HEK293 (cell line): ENCODE results near the gene MTA3.

Source experiments
- CTCF ChIA-PET: fragments of 350-600 bp; formaldehyde crosslinking; extraction: SDS; loops from one replicate; lab custom pipeline; 2021; ENCODE audit warnings: antibody characterized with exemption; lab: Yijun Ruan, JAX
- POLR2A ChIA-PET: fragments of 300-600 bp; formaldehyde crosslinking; extraction: SDS; loops from one replicate; lab custom pipeline; 2020; ENCODE audit warnings: antibody characterized with exemption, inconsistent platforms; lab: Yijun Ruan, JAX
- H3K27ac ChIP-seq: fragments of 200-500 bp; sonication (Bioruptor generic); 2 replicates; pipeline ENCODE4 v1.5.1; 2014; ENCODE audit warnings: low read depth, low read length, control low read depth, inconsistent platforms; ENCODE audit errors: extremely low read depth
- H3K36me3 ChIP-seq, 2 experiments: fragments of 200-500 bp in 1 of 2; sonication (Bioruptor generic) in 1 of 2; 1 replicate in 1 of 2; 2 replicates in 1 of 2; pipeline ENCODE4 v1.5.1; 2014 to 2017; ENCODE audit warnings: inconsistent platforms in 2 of 2, low read length in 2 of 2; ENCODE audit not compliant: control insufficient read depth in 2 of 2, insufficient read depth in 1 of 2
- H3K4me1 ChIP-seq: fragments of 200-500 bp; sonication (Bioruptor generic); 2 replicates; pipeline ENCODE4 v1.5.1; 2014; ENCODE audit warnings: mild to moderate bottlenecking, low read length, inconsistent platforms; ENCODE audit not compliant: control insufficient read depth, insufficient read depth
- H3K4me3 ChIP-seq: 2 replicates; pipeline ENCODE4 v1.5.1; 2011; ENCODE audit warnings: low read depth, mild to moderate bottlenecking, control low read depth, low read length, moderate library complexity
- H3K9me3 ChIP-seq: fragments of 200-500 bp; sonication (Bioruptor generic); 2 replicates; pipeline ENCODE4 v1.5.1; 2014; ENCODE audit warnings: low read depth, low read length, inconsistent platforms; ENCODE audit not compliant: control insufficient read depth, insufficient read depth
- ATF2 ChIP-seq: fragments of 450-650 bp; formaldehyde crosslinking; IDR thresholded peaks from 2 replicates; pipeline ENCODE4 v1.5.1; 2016; ENCODE audit warnings: missing biosample characterization, missing genetic modification characterization, low read depth
- FEZF1 ChIP-seq: fragments of 450-650 bp; formaldehyde crosslinking; IDR thresholded peaks from 2 replicates; pipeline ENCODE4 v1.5.1; 2016; ENCODE audit warnings: missing biosample characterization, missing genetic modification characterization
- IKZF3 ChIP-seq: fragments of 450-650 bp; IDR thresholded peaks from 2 replicates; pipeline ENCODE4 v1.5.0; 2018; ENCODE audit warnings: missing biosample characterization, mild to moderate bottlenecking, missing genetic modification characterization, moderate library complexity
- KLF10 ChIP-seq: fragments of 450-650 bp; IDR thresholded peaks from 2 replicates; pipeline ENCODE4 v1.5.1; 2018; ENCODE audit warnings: missing biosample characterization, mild to moderate bottlenecking, missing genetic modification characterization
- KLF8 ChIP-seq: fragments of 450-650 bp; formaldehyde crosslinking; IDR thresholded peaks from 2 replicates; pipeline ENCODE4 v1.5.1; 2016; ENCODE audit warnings: missing biosample characterization, missing genetic modification characterization
- KLF9 ChIP-seq: fragments of 450-650 bp; formaldehyde crosslinking; IDR thresholded peaks from 2 replicates; pipeline ENCODE4 v1.5.1; 2016; ENCODE audit warnings: missing biosample characterization, missing genetic modification characterization, low read depth
- MZF1 ChIP-seq: fragments of 450-650 bp; formaldehyde crosslinking; IDR thresholded peaks from 2 replicates; pipeline ENCODE4 v1.5.1; 2017; ENCODE audit warnings: missing biosample characterization, missing genetic modification characterization, borderline replicate concordance
- OSR2 ChIP-seq: fragments of 450-650 bp; formaldehyde crosslinking; IDR thresholded peaks from 2 replicates; pipeline ENCODE4 v1.5.1; 2016; ENCODE audit warnings: missing biosample characterization, missing genetic modification characterization
- PRDM6 ChIP-seq: fragments of 450-650 bp; formaldehyde crosslinking; IDR thresholded peaks from 2 replicates; pipeline ENCODE4 v1.5.1; 2017; ENCODE audit warnings: missing biosample characterization, missing genetic modification characterization
- SP2 ChIP-seq: fragments of 450-650 bp; formaldehyde crosslinking; IDR thresholded peaks from 2 replicates; pipeline ENCODE4 v1.5.1; 2016; ENCODE audit warnings: missing biosample characterization, missing genetic modification characterization
- TSHZ1 ChIP-seq: fragments of 450-650 bp; formaldehyde crosslinking; IDR thresholded peaks from 2 replicates; pipeline ENCODE4 v1.5.1; 2016; ENCODE audit warnings: missing biosample characterization, missing genetic modification characterization, borderline replicate concordance
- ZBTB8A ChIP-seq: fragments of 450-650 bp; formaldehyde crosslinking; IDR thresholded peaks from 2 replicates; pipeline ENCODE4 v1.5.1; 2016; ENCODE audit warnings: missing biosample characterization, missing genetic modification characterization
- ZNF138 ChIP-seq: fragments of 450-650 bp; formaldehyde crosslinking; IDR thresholded peaks from 2 replicates; pipeline ENCODE4 v1.5.1; 2016; ENCODE audit warnings: missing biosample characterization, missing genetic modification characterization, borderline replicate concordance
- ZNF146 ChIP-seq: fragments of 450-650 bp; formaldehyde crosslinking; IDR thresholded peaks from 2 replicates; pipeline ENCODE4 v1.5.1; 2016; ENCODE audit warnings: missing biosample characterization, missing genetic modification characterization
- ZNF311 ChIP-seq: fragments of 450-650 bp; formaldehyde crosslinking; IDR thresholded peaks from 2 replicates; pipeline ENCODE4 v1.5.1; 2017; ENCODE audit warnings: missing biosample characterization, missing genetic modification characterization, borderline replicate concordance
- ZNF391 ChIP-seq: fragments of 450-650 bp; formaldehyde crosslinking; IDR thresholded peaks from 2 replicates; pipeline ENCODE4 v1.5.1; 2016; ENCODE audit warnings: low read depth, missing biosample characterization, missing genetic modification characterization, borderline replicate concordance
- ZNF404 ChIP-seq: fragments of 450-650 bp; formaldehyde crosslinking; IDR thresholded peaks from 2 replicates; pipeline ENCODE4 v1.5.1; 2017; ENCODE audit warnings: missing biosample characterization, missing genetic modification characterization
- ZNF426 ChIP-seq: fragments of 450-650 bp; formaldehyde crosslinking; IDR thresholded peaks from 2 replicates; pipeline ENCODE4 v1.5.1; 2017; ENCODE audit warnings: missing biosample characterization, missing genetic modification characterization, mild to moderate bottlenecking, inconsistent platforms, moderate library complexity
- ZNF623 ChIP-seq: fragments of 450-650 bp; formaldehyde crosslinking; IDR thresholded peaks from 2 replicates; pipeline ENCODE4 v1.5.1; 2016; ENCODE audit warnings: missing biosample characterization, missing genetic modification characterization
- ZNF654 ChIP-seq: fragments of 450-650 bp; formaldehyde crosslinking; IDR thresholded peaks from 2 replicates; pipeline ENCODE4 v1.5.1; 2016; ENCODE audit warnings: low read depth, missing biosample characterization, missing genetic modification characterization

The MTA3 gene

GRCh38 chr2:42532397-42532796 is 36.0 kb upstream of the MTA3 start (continued):
- TF ChIP-seq FEZF1 (tag by site-specific recombination) (no peak), KLF10 (tag by site-specific recombination) (no peak), ZNF138 (tag by site-specific recombination) (no peak), ZNF311 (no peak), IKZF3 (no peak), KLF8 (tag by site-specific recombination) (no peak), PRDM6 (tag by site-specific recombination) (no peak), ZNF146 (no peak), TSHZ1 (tag by site-specific recombination) (no peak)

- Histone ChIP-seq H3K27ac (no peak overlapping the region), H3K36me3 (no peaks in the 10 kb centered on the region), H3K4me3 (no peak overlapping the region), H3K4me1 (no peaks in the 10 kb centered on the region), H3K9me3 (no peaks in the 10 kb centered on the region)
- POLR2A ChIA-PET, result interaction anchor here (0.5 kb wide), 1 partner anchor 44 kb away, joined by 3 read pairs; no protein-coding TSS in a partner anchor
- CTCF ChIA-PET, result interaction anchor here (0.6 kb wide), 2 partner anchors 481 to 1041 kb away, joined by 3 read pairs; no protein-coding TSS in a partner anchor
- TF ChIP-seq ZNF654 (tag by site-specific recombination) (no peak), ZNF391 (tag by site-specific recombination) (no peak), ZNF404 (no peak), OSR2 (no peak), KLF9 (tag by site-specific recombination) (no peak), ZNF426 (tag by site-specific recombination) (no peak), ATF2 (tag by site-specific recombination) (no peak), SP2 (tag by site-specific recombination) (no peak), ZBTB8A (tag by site-specific recombination) (no peak), ZNF623 (tag by site-specific recombination) (no peak), MZF1 (tag by site-specific recombination) (no peak)
Observed at GRCh38 chr2:42537493-42537892, 30.9 kb upstream of the MTA3 start.
